ENCODE data around the gene PDE4DIP. TPM values are rescaled to one million over a fixed set of nuclear protein-coding genes. Genes with fewer than 3 reads are reported as not detected.
"Not testable (repeated sequence)": the region's sequence is repeated elsewhere in the genome, so short reads cannot be mapped to it uniquely, and the experiment has no call there.

Gene PDE4DIP
- total RNA-seq, 1 donor from 2014 or later, result 12.0 TPM

DNA sequence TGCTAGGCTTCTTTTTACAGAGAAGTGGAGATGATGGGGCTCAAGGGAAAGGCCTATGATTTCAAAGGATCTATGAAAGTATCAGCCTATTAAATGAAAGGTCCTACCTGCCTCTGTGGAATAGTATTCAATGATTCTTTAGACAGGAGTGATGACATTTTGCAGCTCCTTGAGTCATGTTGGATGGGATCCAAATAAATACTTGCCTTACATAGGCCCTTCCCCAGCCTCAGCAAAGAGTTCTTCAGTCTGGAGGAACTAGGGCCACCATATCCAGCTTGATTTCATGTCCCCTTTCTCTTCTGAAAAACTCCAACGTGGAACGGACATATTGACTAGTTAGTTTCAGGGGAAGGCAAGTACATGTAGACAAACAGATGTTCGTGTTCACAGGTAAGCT lies 171.3 kb downstream of the PDE4DIP start:
- H3K36me3 Mint-ChIP-seq (ENCODE audit: low read depth); H3K4me3 Mint-ChIP-seq (ENCODE audit: low read depth); H3K27ac Mint-ChIP-seq; intact Hi-C loops (cut with micrococcal nuclease); H3K9me3 Mint-ChIP-seq; H3K4me1 Mint-ChIP-seq (ENCODE audit: low read depth); H3K27me3 Mint-ChIP-seq (ENCODE audit: low read depth); DNase-seq (ENCODE audit: low spot score): not testable (repeated sequence)

DNA sequence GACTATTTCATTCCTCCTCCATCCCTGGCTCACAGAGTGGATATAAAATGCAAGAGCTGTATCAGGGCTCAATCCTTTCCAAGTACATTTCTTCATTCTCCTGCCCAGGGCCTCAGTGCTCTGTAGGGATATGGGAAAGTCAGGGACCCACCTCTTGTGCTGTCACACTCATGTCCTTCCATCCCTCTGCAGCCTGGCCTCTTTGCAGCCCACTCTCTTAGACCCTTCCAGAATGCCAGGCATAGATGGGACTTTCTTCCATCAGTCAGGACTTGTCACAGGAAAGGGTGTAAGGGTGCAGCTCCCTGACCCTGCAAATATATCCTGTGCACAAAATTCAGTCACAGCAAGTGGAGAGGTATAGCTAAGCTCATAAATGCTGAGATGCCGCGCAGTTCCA lies 172.4 kb downstream of the PDE4DIP start:
- H3K4me3 Mint-ChIP-seq (ENCODE audit: low read depth); H3K36me3 Mint-ChIP-seq (ENCODE audit: low read depth); H3K27me3 Mint-ChIP-seq (ENCODE audit: low read depth); H3K9me3 Mint-ChIP-seq; DNase-seq (ENCODE audit: low spot score); H3K4me1 Mint-ChIP-seq (ENCODE audit: low read depth); intact Hi-C loops (cut with micrococcal nuclease); H3K27ac Mint-ChIP-seq: not testable (repeated sequence)

DNA sequence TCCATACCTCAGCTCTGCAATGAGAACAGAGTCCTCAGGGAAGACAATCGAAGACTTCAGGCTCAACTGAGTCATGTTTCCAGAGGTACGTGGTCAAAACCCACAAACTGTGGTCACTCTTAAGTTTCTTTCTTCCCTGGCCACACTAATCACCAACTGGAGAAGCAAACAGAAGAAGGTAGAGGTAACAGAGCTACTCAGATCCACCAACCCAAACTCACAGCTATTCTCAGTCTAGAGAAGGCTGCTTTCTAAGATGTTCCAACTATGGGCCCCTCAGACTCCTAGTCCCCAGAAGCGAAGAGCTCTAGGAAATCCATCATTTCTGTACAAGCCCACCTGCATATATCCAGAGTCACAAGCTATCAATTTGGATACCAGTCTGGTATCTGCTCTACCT lies 174.3 kb downstream of the PDE4DIP start:
- H3K27ac Mint-ChIP-seq; H3K9me3 Mint-ChIP-seq; DNase-seq (ENCODE audit: low spot score); H3K4me1 Mint-ChIP-seq (ENCODE audit: low read depth); intact Hi-C loops (cut with micrococcal nuclease); H3K27me3 Mint-ChIP-seq (ENCODE audit: low read depth); H3K36me3 Mint-ChIP-seq (ENCODE audit: low read depth); H3K4me3 Mint-ChIP-seq (ENCODE audit: low read depth): not testable (repeated sequence)

DNA sequence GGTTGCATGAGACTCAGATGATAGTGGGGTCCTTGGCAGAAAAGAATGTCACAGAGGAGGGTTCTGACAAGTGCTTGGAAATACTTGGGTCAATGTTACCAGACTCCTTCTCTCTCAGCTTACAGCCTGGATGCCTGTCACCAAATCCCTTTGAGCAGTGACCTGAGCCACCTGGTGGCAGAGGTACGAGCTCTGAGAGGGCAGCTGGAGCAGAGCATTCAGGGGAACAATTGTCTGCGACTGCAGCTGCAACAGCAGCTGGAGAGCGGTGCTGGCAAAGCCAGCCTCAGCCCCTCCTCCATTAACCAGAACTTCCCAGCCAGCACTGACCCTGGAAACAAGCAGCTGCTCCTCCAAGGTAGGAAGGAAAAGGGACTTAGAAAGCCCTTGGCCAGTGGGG lies 180.1 kb downstream of the PDE4DIP start:
- H3K4me3 Mint-ChIP-seq (ENCODE audit: low read depth); DNase-seq (ENCODE audit: low spot score); H3K36me3 Mint-ChIP-seq (ENCODE audit: low read depth); intact Hi-C loops (cut with micrococcal nuclease); H3K4me1 Mint-ChIP-seq (ENCODE audit: low read depth); H3K27me3 Mint-ChIP-seq (ENCODE audit: low read depth); H3K27ac Mint-ChIP-seq; H3K9me3 Mint-ChIP-seq: not testable (repeated sequence)

DNA sequence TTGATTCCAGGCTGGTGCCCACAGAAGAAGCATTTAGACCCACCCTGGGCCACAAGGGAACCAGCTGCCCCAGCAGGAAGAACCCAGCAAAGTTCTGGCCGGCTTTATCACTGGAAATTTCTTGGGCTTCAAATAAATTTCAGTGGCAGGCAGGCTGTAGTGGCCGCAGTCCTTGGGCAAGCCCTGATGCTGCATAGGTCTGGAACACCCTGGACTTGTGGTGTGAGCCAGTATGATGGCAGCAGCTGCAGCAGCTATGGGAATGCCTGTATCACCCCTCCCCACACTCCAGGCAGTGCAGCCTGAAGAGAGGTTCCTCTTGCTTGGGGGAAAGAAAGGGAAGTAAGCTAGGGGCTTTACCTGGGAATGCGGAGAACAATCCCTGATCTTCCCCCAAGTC lies 189.7 kb downstream of the PDE4DIP start:
- DNase-seq (ENCODE audit: low spot score); H3K36me3 Mint-ChIP-seq (ENCODE audit: low read depth); H3K9me3 Mint-ChIP-seq; intact Hi-C loops (cut with micrococcal nuclease); H3K4me1 Mint-ChIP-seq (ENCODE audit: low read depth); H3K27ac Mint-ChIP-seq; H3K4me3 Mint-ChIP-seq (ENCODE audit: low read depth): not testable (repeated sequence)
- H3K27me3 Mint-ChIP-seq (ENCODE audit: low read depth), result peaks cover 11% of the 10 kb centered on the region

DNA sequence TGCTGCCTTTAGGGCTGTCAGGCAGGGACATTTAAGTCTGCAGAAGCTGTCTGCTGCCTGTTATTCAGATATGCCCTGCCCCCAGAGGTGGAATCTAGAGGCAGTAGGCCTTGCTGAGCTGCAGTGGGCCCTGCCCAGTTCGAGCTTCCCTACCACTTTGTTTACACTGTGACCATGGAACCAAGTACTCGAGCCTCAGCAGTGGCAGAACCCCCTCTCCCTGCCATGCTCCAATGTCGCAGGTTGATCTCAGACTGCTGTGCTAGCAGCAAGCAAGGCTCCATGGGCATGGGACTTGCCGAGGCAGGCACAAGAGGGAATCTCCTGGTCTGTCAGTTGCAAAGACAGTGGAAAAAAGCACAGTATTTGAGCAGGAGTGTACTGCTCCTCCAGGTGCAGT lies 198.8 kb downstream of the PDE4DIP start:
- intact Hi-C loops (cut with micrococcal nuclease); DNase-seq (ENCODE audit: low spot score); H3K4me3 Mint-ChIP-seq (ENCODE audit: low read depth); H3K27ac Mint-ChIP-seq; H3K4me1 Mint-ChIP-seq (ENCODE audit: low read depth); H3K36me3 Mint-ChIP-seq (ENCODE audit: low read depth); H3K9me3 Mint-ChIP-seq; H3K27me3 Mint-ChIP-seq (ENCODE audit: low read depth): not testable (repeated sequence)

DNA sequence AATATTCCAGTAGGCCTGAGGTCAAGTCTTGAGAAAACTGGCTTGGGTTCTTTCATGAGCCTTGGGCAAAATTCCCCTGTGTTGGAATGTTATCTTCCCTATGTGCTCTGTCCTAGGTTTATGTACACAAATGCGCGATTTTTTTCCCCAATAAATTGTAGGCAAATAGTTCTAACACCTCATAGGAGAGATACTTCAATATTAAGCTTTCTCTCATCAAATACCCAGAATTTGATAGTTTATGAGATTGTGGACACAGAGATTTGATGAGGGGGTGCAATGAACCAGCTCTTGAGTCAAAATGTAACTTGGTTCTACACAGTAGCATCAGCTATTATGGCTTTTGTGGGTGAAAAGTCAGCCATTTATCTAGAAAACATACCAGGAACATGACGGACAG lies 220.4 kb downstream of the PDE4DIP start:
- H3K27me3 Mint-ChIP-seq (ENCODE audit: low read depth); DNase-seq (ENCODE audit: low spot score); H3K4me3 Mint-ChIP-seq (ENCODE audit: low read depth); intact Hi-C loops (cut with micrococcal nuclease); H3K27ac Mint-ChIP-seq; H3K4me1 Mint-ChIP-seq (ENCODE audit: low read depth); H3K9me3 Mint-ChIP-seq: not testable (repeated sequence)
- H3K36me3 Mint-ChIP-seq (ENCODE audit: low read depth), result peaks cover 12% of the 10 kb centered on the region

DNA sequence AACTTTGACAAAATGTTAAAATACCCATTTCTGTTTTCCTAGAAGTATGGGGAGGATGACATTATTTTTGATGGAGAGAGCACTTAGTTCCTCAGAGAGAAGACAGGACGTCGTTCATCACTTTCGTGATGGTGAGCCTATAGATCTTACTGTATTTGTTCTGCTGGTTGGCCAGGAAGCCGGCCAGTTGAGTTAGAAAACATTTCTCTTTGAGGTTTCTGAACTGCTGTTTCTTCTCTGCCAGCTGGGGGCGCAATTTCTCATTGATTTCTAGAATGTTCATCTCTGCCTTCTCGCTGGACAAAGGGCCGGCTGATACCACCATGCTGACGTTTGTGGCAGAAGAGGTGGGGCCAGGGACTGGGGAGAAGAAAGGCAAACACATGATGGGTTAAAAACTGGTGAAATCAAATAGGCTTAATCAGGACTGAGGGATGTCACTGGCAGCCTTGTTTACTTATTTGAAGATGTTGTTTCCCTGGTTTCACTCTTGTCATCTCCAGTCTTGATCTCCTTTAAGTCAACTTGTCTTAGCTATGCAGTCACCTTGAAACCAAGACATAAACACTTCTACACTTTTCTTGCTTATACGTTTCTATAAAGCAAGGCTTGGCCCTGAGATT lies 231.4 kb downstream of the PDE4DIP start:
- H3K4me1 Mint-ChIP-seq (ENCODE audit: low read depth); H3K9me3 Mint-ChIP-seq; H3K4me3 Mint-ChIP-seq (ENCODE audit: low read depth); H3K27ac Mint-ChIP-seq; H3K36me3 Mint-ChIP-seq (ENCODE audit: low read depth); DNase-seq (ENCODE audit: low spot score); intact Hi-C loops (cut with micrococcal nuclease); H3K27me3 Mint-ChIP-seq (ENCODE audit: low read depth): not testable (repeated sequence)

Other genes with a start within 250 kb of the PDE4DIP start
- 24.5 and 29.8 TPM in 2 replicates for gene NBPF14, start 248.4 kb upstream of the PDE4DIP start, total RNA-seq
- 0.68 TPM in 1 of 2 replicates, not detected in the other for gene NUDT4B, start 95.7 kb upstream of the PDE4DIP start, total RNA-seq

Data from activated T-helper 2 cell treated with anti-CD3 and anti-CD28 coated beads, Interferon-gamma antibody, Interleukin-2, Interleukin-4, amounts not matched to agents 10 μg/mL and 5 μg/mL and 100 μg/mL, durations not matched to agents 14 hours and 24 hours and 36 hours (primary cell).